GM19025 (cell line): ENCODE data around the gene RACK1.

Experiments used
- ATAC-seq: cut with Tn5 transposase; IDR thresholded peaks from one replicate; pipeline ENCODE4 v1.9.1; 2021; ENCODE audit warnings: mild to moderate bottlenecking, low read depth, moderate library complexity; ENCODE audit not compliant: unreplicated experiment

RACK1 gene

DNA sequence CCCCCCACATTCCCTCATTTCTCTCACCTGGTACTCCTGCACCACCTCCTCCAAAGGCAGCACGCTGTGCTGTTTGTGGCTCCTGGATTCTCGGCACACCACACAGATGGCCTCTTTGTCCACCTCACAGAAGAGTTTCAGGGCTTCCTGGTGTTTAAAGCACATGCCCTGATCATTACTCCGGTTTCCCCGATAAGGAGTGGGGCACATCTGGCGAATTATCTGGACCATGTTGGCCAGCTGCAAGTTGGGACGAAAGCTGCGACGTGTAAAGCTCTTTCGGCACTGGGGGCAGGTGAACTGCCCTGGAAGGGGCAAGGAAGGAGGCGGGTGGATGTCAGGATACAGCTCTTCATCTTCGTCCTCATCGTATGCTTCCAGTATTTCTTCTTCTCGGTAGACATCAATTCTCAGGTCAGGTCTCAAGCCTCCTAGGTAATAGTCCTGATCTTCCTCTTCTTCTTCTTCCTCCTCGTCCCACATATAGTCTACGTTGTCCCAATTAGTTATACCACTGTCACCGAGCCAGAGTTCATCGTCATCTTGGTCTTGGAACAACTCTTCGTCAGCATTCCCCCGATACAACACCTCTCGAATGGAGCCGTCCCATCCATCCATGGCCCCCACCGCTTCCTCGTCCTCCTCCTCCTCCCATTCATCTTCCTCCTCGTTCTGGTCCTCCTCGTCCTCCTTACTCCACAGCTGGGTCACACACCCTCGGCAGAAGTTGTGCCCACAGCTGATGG is 16.4 kb upstream of the RACK1 start:
- no peak for ATAC-seq

DNA sequence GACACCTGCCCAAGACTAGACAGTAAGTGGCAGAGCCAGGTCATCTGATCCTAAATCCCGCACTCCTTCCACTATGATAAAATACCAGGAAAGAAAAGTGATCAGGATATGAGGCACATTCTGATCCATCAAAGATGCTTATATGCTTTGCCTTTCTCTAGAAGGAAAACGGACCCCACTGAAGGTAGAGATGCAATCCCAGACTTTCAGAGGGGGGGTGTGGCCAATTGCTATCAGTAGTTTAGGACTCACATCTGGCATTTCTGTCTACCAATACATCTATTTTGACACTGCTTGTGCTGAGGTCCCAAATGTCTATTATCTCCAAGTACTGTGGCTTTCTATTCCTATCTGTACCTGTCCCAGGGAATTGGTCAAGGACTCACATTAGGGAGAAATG is 15.6 kb upstream of the RACK1 start:
- no peak for ATAC-seq

DNA sequence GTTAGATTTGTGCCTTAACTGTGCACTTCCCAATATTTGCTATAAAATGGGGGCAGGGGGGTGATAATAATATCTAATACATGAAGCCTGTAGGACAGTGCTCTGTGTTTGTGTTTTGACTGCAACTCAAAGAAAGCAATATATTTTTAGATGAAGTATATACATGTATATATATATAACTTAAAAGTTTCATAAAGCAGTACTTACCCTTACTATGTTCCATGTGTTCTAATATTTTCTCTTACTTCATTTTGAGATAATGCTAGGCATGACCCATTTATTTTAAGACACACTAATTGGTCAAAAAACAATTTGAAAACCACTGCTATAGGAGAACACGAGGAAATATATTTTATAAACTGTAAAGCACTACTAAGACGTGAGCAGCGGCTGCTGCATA is 14.9 kb upstream of the RACK1 start:
- ATAC-seq, result no peak

DNA sequence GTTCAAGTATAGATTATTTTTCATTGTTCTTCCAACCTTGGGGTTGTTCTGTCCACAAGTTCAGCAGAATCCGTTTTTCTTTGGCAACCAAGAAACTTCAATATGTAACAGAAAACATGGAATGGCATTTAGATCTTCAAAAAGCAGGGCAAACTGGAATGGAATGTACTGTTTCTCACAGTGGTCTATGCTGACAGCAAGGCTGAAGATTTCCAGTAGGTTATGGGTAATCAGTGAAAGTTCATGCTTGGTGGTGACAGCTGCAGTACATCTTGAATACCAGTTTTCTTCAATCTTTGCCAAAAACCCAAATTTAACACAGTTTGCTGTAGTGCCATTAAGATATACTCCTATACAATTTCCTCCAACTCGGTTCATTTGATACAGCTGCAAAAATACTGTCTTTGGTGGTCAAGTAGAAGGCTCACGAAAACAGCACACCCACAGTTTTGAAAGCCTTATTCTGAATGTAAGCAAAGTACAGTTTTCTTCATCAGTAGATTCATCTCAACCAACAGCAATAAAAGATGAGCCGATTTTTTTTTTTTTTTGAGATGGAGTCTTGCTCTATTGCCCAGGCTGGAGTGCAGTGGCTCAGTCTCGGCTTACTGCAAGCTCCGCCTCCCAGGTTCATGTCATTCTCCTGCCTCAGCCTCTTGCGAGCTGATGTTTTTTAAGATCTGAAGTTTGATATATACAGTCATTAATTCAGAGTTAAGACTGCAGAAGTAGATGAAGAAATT is 12.3 kb upstream of the RACK1 start:
- ATAC-seq, result no peak

DNA sequence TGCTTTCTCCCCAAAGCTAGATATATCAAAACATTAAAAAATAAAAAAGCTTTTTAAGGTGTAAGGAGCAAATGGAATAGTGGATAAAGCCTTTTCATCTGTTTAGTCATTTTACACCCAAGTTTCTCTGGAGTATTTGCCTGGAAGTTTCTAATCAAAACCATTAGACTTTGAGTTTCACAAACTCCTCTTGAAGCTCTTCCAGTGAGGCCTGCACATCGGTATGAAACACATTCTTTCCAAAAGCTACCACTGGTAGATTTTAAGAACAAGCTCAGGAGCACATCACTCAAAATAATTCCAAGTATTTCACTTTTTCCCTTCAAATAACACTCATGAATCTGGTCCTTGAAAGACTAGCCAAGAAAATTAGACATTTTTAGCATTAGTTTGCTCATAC is 11.6 kb upstream of the RACK1 start:
- no peak for ATAC-seq

DNA sequence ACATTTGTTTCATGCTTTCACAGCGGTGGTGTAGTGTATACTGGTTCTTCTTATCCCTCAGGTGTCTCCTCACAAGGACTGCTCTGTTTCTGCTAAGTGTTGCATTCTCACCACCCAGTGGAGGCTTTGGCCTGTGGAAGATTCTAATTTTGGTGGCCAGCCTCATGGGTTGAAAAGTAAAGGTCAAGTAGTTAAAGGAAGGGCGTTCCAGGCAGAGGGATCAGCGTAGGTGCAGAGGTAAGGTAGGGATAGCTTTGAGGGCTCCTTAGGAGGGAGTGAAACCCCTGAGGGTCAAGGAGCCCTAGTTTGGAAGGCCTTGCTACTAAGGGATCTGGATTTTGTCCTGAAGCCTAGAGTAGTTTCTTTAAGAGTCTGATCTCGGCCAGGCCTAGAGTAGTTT is 4.6 kb upstream of the RACK1 start:
- no peak for ATAC-seq

DNA sequence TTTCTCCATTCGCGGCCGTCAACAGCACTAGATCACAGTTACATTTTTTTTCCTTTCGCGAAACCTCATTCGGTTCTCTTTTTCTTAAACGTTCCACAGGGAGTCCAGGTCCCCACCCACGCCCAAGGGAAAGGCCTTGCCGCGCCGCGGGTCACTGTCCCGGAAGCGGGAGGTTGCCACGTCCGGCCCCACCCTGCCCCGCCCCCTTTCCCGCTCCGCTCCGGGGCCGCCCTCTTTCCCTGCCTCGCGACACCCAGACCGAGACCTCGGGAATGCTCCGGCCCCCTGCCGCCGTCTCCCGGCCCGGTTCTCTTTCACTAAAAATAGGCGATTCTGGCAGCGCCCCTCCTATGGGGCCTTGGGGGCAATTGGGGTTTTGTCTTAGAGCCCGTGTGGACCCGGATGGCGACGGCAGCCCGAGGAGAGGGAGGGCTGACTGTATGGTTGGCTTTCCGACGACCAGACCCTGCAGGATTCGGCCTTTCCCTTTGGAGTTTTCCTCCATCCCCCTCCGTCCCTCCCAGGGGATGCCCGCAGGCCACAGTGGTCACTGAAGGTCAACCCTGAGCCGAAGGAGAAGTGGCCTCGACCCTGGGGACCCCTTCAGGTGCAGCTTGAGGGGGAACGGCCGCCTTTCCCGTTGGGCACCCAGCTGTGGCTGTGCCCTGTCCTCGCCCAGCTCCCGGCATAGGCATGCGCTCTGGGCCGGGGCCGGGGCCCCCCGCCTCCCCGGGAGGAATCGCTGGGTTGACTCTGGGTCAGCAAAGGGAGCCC is 2.8 kb upstream of the RACK1 start:
- ATAC-seq, result peak; percentile 38

DNA sequence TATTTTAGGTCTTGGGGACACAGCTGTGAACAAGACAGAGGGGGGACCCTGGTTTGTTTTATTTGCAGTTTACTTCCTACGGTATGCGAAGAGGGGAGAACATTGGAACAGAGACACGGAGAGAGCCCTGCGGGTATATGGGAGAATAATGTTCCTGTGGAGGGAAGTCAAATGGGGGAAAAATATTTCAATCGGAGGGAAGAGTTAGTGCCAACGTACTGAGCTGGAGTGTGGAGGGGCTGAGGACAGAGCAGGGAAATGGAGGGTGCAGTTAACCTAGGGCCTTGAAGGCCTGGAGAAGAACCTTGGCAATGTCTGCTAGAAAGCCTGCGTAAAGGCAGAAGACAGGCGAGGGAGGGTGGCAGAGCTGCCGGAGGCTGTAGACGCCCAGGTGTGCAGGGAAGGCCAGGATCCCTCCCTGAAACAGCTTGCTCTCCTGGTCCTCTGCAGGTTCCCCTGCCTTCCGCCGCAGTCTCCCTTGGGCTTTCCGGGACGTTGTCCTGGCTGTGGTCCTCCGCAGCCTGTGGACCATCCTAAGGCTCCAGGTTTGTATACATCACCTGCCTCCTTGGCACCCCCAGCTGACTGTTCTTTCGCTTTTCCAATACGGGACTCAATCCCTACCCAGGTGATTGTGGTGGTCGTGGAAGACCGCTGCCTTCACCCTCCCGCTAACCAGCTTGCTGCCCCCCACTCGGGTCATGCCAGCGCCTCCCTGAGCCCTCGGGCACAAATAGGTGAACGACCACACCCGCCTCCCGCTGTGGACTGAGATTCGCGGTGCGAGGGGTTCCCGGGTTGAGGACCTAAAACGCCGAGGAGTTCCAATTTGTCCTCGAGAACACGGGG is 1.9 kb upstream of the RACK1 start:
- ATAC-seq, result no peak

DNA sequence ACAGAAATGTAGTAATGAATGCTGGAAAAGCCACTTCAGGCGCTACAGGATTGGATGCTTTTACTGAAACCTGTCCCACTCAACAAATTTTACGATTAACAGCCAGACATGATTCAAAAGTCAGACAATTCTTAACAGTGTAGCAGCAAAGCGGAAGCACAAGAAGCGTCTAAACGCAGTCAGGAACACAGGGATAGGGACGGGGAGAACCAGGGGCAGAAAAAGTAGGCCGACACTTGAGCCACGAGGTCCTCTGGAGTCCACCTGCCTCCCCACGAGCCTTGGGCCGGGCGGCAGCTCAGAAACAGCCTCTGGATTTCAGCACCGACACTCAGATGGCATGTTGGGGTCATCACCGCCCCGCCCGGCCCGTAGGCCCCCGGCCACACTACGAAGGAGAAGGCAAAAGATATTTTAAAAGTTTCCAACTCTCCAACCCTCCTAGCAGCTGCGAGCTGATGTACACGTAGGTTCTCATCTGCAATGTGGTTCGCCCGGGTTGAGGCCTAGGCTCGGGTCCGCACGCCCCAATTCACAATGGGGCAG is 615 bp downstream of the RACK1 start:
- ATAC-seq, result no peak

DNA sequence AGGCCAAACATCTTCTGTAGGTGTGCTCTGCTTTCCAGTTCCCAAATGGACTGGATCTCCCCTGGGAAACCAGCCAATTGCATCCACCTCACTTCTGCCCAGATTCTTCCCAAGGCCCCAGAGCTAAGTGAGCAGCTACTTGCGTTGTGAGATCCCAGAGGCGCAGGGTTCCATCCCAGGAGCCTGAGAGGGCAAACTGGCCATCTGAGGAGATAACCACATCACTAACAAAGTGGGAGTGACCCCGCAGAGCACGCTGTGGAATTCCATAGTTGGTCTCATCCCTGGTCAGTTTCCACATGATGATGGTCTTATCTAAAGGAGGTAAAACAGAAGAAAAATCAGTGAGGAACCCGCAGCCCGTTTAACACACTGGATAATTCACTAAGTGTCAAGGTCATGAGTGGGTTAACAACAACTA is 1.7 kb downstream of the RACK1 start:
- ATAC-seq, result no peak

DNA sequence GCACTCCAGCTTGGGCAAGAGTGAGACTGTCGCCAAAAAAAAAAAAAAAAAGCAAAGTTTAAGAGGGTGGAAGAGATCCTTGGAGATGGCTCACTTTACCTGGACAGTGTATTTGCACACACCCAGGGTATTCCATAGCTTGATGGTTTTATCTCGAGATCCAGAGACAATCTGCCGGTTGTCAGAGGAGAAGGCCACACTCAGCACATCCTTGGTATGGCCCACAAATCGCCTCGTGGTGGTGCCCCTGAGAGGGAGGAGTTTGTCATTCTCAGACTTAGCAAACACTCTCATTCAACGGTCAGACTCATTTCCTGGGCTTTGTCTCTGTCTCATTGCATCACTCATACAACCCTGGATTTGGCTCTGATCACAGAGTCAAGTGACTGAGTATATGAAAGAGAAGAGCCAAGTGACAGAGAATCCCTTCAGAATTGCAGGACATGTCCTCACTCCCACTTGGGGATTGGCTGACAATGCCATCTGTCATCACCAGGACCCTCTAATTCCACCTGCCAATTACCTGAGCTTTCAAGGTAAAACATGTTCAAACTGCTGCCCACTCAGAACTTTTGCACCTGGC is 2.2 kb downstream of the RACK1 start:
- ATAC-seq, result no peak

DNA sequence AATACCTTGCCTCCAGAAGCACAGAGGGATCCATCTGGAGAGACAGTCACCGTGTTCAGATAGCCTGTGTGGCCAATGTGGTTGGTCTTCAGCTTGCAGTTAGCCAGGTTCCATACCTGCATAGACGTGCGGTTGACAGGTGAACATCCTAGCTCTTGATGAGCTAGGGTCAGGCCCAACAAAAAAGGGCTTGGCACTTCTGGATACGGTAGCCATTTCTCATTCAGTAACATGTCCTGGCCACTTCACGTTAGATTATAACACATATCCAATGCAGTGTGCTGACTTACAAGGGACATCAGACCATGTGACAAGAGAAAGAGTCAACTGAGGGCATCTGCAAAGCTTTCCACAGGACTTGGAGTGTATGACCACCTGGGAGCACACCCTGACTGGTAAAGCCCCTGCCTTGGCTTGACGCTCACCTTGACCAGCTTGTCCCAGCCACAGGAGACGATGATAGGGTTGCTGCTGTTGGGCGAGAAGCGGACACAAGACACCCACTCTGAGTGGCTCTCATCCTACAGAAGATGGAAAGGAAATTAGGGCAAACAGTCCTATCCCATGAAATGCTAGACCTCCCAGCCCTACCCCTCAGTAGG is 4.5 kb downstream of the RACK1 start:
- ATAC-seq, result no peak

DNA sequence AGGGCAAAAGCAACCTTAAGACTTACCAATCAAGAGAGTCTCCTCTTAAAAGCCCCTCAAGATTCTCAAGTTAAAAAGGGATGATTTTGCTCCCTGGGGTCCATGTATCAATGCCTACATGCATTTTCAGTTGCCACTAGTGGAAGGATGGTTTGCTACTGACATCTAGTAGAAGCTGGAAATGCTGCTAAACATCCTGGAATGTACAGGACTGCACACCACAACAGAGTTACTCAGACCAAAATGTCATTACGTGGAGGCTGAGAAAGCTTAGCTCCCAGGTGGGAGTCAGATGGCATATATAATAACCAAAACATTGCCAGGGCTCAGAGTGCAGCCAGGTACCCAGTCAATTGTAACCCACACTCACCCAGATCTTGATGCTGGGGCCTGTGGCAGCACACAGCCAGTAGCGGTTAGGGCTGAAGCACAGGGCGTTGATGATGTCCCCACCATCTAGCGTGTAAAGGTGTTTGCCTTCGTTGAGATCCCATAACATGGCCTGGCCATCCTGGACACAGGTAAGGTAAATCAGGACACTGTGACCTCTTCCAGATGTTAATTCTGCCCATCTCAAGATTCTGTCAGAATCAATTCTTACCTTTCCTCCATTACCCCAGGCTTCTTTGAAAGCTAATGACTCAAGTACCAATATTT is 5.8 kb downstream of the RACK1 start:
- no peak for ATAC-seq

DNA sequence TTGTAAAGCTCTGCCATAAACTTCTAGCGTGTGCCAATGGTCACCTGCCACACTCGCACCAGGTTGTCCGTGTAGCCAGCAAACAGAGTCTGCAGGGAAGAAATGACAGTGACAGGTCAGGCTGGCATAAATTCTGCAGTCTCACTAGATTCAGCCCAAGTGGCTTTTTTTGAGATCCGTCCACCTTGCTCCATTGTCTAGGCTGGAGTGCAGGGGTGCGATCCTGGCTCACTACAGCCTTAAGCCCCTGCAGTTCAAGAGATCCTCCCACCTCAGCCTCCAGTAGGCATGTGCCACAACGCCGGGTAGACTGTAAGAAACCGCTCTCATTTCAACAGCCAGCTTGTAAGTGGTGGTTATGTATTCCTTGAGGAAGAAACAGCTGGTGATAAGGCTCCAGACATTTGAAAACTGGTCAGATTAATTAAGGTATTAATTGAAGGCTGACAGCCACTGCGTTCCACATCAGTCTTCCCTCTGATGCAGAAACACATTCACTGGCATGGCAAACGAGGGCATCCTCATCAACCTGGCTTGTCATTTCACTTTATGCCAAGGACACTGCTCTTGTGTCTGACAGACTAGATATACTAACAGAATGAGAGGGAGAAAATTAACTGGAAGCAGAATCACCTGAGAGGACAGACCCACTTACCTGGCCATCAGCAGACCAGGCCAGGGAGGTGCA is 6.6 kb downstream of the RACK1 start:
- no peak for ATAC-seq

DNA sequence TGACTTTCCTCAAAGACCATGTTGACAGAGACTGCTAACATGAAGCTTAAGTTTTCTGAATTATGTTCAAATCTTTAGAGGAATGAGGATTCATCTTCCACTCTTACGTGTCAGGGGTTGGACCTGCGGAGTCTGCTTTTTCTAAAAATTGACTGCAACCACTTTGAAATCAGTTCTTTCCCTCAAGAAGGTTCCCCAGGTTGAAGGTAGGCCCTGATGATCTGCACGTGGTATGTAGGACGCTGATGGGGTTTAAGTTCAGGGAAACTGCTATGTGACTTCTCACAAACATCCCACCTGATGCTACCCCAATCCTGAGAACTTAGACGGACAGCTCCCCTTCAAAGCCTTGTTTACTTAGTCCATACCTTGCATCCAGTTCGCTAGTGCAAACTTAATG is 7.2 kb downstream of the RACK1 start:
- no peak for ATAC-seq

DNA sequence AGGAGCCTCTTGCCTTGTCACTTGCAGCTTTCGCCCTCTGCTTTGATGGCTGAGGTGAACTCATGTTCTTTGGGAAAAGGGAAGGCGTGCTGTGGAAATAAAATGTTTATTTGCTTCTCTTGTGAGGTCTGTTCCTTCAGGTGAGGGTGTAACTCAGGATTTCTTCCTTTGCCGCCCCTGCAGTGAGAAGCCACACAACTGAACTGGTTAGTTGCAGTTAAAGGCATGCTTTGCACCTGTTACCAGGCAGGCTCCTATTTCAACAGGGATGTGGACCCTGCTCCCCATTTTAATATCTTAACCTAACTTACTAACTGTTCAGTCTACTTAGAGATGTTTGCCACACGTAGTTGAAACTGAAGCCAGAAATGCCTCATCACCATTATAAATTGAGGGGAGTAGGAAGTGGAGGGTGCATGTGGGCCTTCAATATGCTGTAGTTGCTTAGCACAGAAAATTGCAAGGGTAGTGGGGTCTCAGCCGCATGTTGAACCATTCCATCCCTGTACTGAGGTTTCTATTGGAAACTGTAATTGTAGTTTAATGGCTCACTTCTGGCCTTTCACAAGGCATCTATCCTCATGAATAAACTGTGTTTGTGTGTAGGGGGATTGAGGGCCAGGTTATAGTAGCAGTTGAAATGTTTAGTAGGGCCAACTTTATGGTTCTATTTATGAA is 7.9 kb downstream of the RACK1 start:
- no peak for ATAC-seq

DNA sequence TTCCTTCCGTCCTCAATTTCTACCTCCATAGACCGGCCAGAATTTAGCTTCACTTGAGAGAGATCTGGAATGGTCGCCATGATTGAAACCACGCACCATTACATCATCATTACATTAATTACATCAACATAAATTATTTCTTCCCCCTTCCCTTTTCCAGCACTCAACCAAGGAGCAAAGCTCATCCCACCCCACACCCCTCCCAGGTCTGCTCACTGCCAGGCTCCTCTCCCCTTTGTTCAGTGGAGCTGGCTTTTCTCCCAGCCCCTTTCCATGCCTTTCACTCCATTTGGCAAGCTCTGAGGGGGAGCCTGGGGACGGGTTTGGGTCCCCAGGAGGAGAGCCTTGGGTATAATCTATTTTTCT is 8.4 kb downstream of the RACK1 start:
- ATAC-seq, result no peak
